HepG2 (cell line): Measurements from ENCODE around the gene SDHD. TPM values are rescaled to one million over a fixed set of nuclear protein-coding genes. Genes with fewer than 3 reads are reported as not detected.

ENCODE experiments used
- ATAC-seq: fragments of 200-7000 bp; cut with Tn5 transposase; 3 replicates; pipeline ENCODE4 v1.9.1; 2020; ENCODE audit warnings: mild to moderate bottlenecking, moderate library complexity
- BruUV-seq: library from RNA; stranded (reverse); fragments of 400-500 nt; replicated peaks from 2 replicates; lab custom pipeline; 2021; lab: Mats Ljungman, UMichigan
- CTCF ChIA-PET: fragments of 300-600 bp; formaldehyde crosslinking; extraction: SDS; loops from one replicate; lab custom pipeline; 2021; ENCODE audit warnings: low total read pairs, inconsistent platforms, low intra/inter-chr PET ratio; lab: Yijun Ruan, JAX
- POLR2A ChIA-PET: fragments of 350-600 bp; sonication (Branson Sonifier 250); formaldehyde crosslinking; loops from one replicate; lab custom pipeline; 2020; ENCODE audit warnings: antibody characterized with exemption, inconsistent platforms; lab: Yijun Ruan, JAX
- DNase-seq: peaks from one replicate; pipeline ENCODE4 v3.0.0-alpha.2; 2015; ENCODE audit warnings: low spot score
- FAIRE-seq: peaks from 3 replicates; lab custom pipeline; 2011; peaks lifted over from hg19 to GRCh38; lab: Jason Lieb, UNC
- H2AFZ ChIP-seq: one replicate; pipeline ENCODE4 v1.6.1; 2011; ENCODE audit warnings: low read length, inconsistent platforms
- H3K27ac ChIP-seq: fragments of 300-600 bp; 3 replicates; pipeline ENCODE4 v1.8.0; 2011; ENCODE audit warnings: mixed run types, mild to moderate bottlenecking, mixed read lengths, low read length, inconsistent platforms; ENCODE audit not compliant: insufficient read depth; ENCODE audit errors: extremely low read length
- H3K27me3 ChIP-seq, 2 experiments: fragments of 200-600 bp in 1 of 2; 2 replicates in 1 of 2; 3 replicates in 1 of 2; pipeline versions ENCODE4 v1.6.0 to v1.8.0; 2011; ENCODE audit warnings: low read length in 2 of 2, mild to moderate bottlenecking in 2 of 2, moderate library complexity in 2 of 2, inconsistent platforms in 1 of 2; ENCODE audit not compliant: insufficient read depth in 2 of 2, control insufficient read depth in 1 of 2
- H3K36me3 ChIP-seq, 2 experiments: fragments of 200-600 bp in 1 of 2; replicated peaks in 1 of 2; 2 replicates in 1 of 2; 3 replicates in 1 of 2; pipeline versions ENCODE4 v1.5.1 to v1.8.0; 2011; ENCODE audit warnings: low read length in 2 of 2, inconsistent platforms in 1 of 2; ENCODE audit not compliant: insufficient read depth in 2 of 2, control insufficient read depth in 1 of 2
- H3K4me1 ChIP-seq: 2 replicates; pipeline ENCODE4 v1.5.1; 2012; ENCODE audit warnings: low read length, inconsistent platforms; ENCODE audit not compliant: insufficient read depth
- H3K4me2 ChIP-seq: 2 replicates; pipeline ENCODE4 v1.6.0; 2011; ENCODE audit warnings: low read depth, low read length, inconsistent platforms
- H3K4me3 ChIP-seq, 3 experiments: fragments of 200-600 bp in 1 of 3; sonication (generic), shearing (Covaris generic) in 1 of 3; replicated peaks in 1 of 3; 2 replicates each; pipeline ENCODE4 v1.5.1; 2011 to 2016; ENCODE audit warnings: low read length in 3 of 3, inconsistent platforms in 2 of 3, low read depth in 2 of 3, mild to moderate bottlenecking in 2 of 3, control low read depth in 1 of 3, mixed read lengths in 1 of 3; ENCODE audit not compliant: insufficient read depth in 1 of 3
- H3K79me2 ChIP-seq: one replicate; pipeline ENCODE4 v1.6.1; 2011; ENCODE audit warnings: low read length, inconsistent platforms; ENCODE audit not compliant: insufficient read depth
- H3K9ac ChIP-seq: 2 replicates; pipeline ENCODE4 v1.6.0; 2011; ENCODE audit warnings: mild to moderate bottlenecking, low read depth, low read length, inconsistent platforms; ENCODE audit not compliant: insufficient read depth
- H3K9me3 ChIP-seq: 2 replicates; pipeline ENCODE4 v1.5.1; 2012; ENCODE audit warnings: mild to moderate bottlenecking, low read length
- H4K20me1 ChIP-seq: 2 replicates; pipeline ENCODE4 v1.6.0; 2011; ENCODE audit warnings: inconsistent platforms, mild to moderate bottlenecking, low read length, moderate library complexity; ENCODE audit not compliant: insufficient read depth
- ARNT2 ChIP-seq: sonication (generic); formaldehyde crosslinking; IDR thresholded peaks from 2 replicates; pipeline ENCODE4 v1.8.0; 2022; ENCODE audit warnings: mild to moderate bottlenecking, low read depth, missing genetic modification reagents, moderate library complexity
- CREB1 ChIP-seq, 2 experiments: fragments of 450-650 bp in 1 of 2; IDR thresholded peaks; 2 replicates each; pipeline ENCODE4 v1.6.1; 2016 to 2017; ENCODE audit warnings: control low read depth in 1 of 2, mild to moderate bottlenecking in 1 of 2, missing compliant biosample characterization in 1 of 2, missing genetic modification characterization in 1 of 2
- MXD3 ChIP-seq: IDR thresholded peaks from 2 replicates; pipeline ENCODE4 v1.6.1; 2016; ENCODE audit warnings: mild to moderate bottlenecking, missing biosample characterization, missing genetic modification reagents
- TRIM24 ChIP-seq: sonication (generic); formaldehyde crosslinking; IDR thresholded peaks from 2 replicates; pipeline ENCODE4 v1.8.0; 2022; ENCODE audit warnings: mild to moderate bottlenecking, missing genetic modification reagents
- ZBTB43 ChIP-seq: sonication (generic); formaldehyde crosslinking; conservative IDR thresholded peaks from 2 replicates; pipeline ENCODE4 v1.4.0; 2020; ENCODE audit warnings: missing genetic modification reagents
- ZFP82 ChIP-seq: sonication (generic); formaldehyde crosslinking; IDR thresholded peaks from 2 replicates; pipeline ENCODE4 v1.5.1; 2020; ENCODE audit warnings: mild to moderate bottlenecking, missing genetic modification reagents, borderline replicate concordance
- ZNF17 ChIP-seq: sonication (generic); formaldehyde crosslinking; IDR thresholded peaks from 2 replicates; pipeline ENCODE4 v1.5.0; 2020; ENCODE audit warnings: mild to moderate bottlenecking, missing genetic modification reagents
- ZNF629 ChIP-seq: sonication (generic); formaldehyde crosslinking; conservative IDR thresholded peaks from 2 replicates; pipeline ENCODE4 v1.5.0; 2020; ENCODE audit warnings: missing genetic modification reagents
- ZNF691 ChIP-seq: sonication (generic); formaldehyde crosslinking; IDR thresholded peaks from 2 replicates; pipeline ENCODE4 v1.4.0; 2020; ENCODE audit warnings: missing genetic modification reagents, low read depth, mild to moderate bottlenecking, borderline replicate concordance
- WGBS: methylation state at CpG from one replicate; pipeline ENCODE4 v1.1.6; 2017; ENCODE audit warnings: low lambda C conversion rate; 5-methylcytosine and 5-hydroxymethylcytosine counted together
- in situ Hi-C: cut with HindIII; loops from 2 replicates; pipeline ENCODE4 v1.10.0; 2017; ENCODE audit warnings: low pct_unique_long_range_greater_than_20kb; ENCODE audit not compliant: extremely low pct_ligation_motif_present
- intact Hi-C: fragments of 100-400 bp; cut with micrococcal nuclease; formaldehyde crosslinking; loops from one replicate; pipeline ENCODE4 v1.10.0; 2022; ENCODE audit not compliant: unreplicated experiment
- polyA plus RNA-seq, 8 experiments: library from polyadenylated mRNA; depleted of rRNA in 3 of 8; stranded (reverse) in 7 of 8; unstranded in 1 of 8; fragments of >200 nt; fragmentation: Illumina TruSeq in 4 of 8; extraction: Trizol in 4 of 8; gene quantifications; 2 replicates each; pipeline versions ENCODE4 v1.2.1 to v1.2.3, GENCODE V29; 2011 to 2016; ENCODE audit warnings: low read depth in 4 of 8, missing spikeins in 1 of 8, mixed read lengths in 1 of 8; ENCODE audit not compliant: insufficient read depth in 1 of 8
- total RNA-seq, 5 experiments: library from RNA; depleted of rRNA; stranded (reverse); fragments of >200 nt; fragmentation: Illumina TruSeq; extraction: Trizol; gene quantifications; 2 replicates each; pipeline ENCODE4 v1.2.3, GENCODE V29; 2016; ENCODE audit warnings: low read depth in 1 of 5
- TF ChIP-seq, protein P1 (sequence below): sonication (generic); formaldehyde crosslinking; IDR thresholded peaks from 2 replicates; pipeline ENCODE4 v1.4.0; 2020; ENCODE audit warnings: mild to moderate bottlenecking, missing genetic modification reagents
- TF ChIP-seq, protein P2 (sequence below): sonication (generic); formaldehyde crosslinking; IDR thresholded peaks from 2 replicates; pipeline ENCODE4 v1.5.0; 2020; ENCODE audit warnings: missing genetic modification reagents

The SDHD gene
- total and polyA plus RNA-seq, 2 of the 13 experiments (the other 11 are each of a cell fraction or from before 2014, with no cell fraction given) = 117 to 123 TPM

- no peak overlapping the region for H3K4me2 ChIP-seq
- no peak overlapping the region for H2AFZ ChIP-seq
- TF ChIP-seq ZNF691 (CRISPR knock-in tag) (no peak), ZBTB43 (CRISPR knock-in tag) (no peak), ZNF17 (no peak), ARNT2 (CRISPR knock-in tag) (no peak), TRIM24 (CRISPR knock-in tag) (no peak), ZFP82 (CRISPR knock-in tag) (no peak), ZNF629 (CRISPR knock-in tag) (no peak), MXD3 (no peak), CREB1 (IDR thresholded peaks at IDR 0.05) (no peak), CREB1 (CRISPR knock-in tag; IDR thresholded peaks at IDR 0.05) (no peak)
- TF ChIP-seq, protein P1, sequence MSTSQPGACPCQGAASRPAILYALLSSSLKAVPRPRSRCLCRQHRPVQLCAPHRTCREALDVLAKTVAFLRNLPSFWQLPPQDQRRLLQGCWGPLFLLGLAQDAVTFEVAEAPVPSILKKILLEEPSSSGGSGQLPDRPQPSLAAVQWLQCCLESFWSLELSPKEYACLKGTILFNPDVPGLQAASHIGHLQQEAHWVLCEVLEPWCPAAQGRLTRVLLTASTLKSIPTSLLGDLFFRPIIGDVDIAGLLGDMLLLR = no peak
- TF ChIP-seq, protein P2, sequence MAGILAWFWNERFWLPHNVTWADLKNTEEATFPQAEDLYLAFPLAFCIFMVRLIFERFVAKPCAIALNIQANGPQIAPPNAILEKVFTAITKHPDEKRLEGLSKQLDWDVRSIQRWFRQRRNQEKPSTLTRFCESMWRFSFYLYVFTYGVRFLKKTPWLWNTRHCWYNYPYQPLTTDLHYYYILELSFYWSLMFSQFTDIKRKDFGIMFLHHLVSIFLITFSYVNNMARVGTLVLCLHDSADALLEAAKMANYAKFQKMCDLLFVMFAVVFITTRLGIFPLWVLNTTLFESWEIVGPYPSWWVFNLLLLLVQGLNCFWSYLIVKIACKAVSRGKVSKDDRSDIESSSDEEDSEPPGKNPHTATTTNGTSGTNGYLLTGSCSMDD (CRISPR knock-in tag) = no peak
- no peaks in the 10 kb centered on the region for H3K27me3 ChIP-seq
- H3K9me3 ChIP-seq = no peaks in the 10 kb centered on the region
- H4K20me1 ChIP-seq = no peaks in the 10 kb centered on the region
- in situ Hi-C loops (no loop called here), intact Hi-C loops (no loop called here)
- H3K4me3 ChIP-seq = no peak overlapping the region
- no peak overlapping the region for H3K27ac ChIP-seq
- WGBS = 75% methylated on average over 6 of the region's 6 CpGs
- ATAC-seq = no peak
- no peaks in the 10 kb centered on the region for H3K79me2 ChIP-seq
- no peak overlapping the region for H3K9ac ChIP-seq
- no peaks in the 10 kb centered on the region for H3K4me1 ChIP-seq
- no peak for FAIRE-seq
- no TSS peak for BruUV-seq
- ChIA-PET POLR2A (no interaction called here), CTCF (no interaction called here)
- peaks cover 9 to 68% of the 10 kb centered on the region in 2 experiments for H3K36me3 ChIP-seq
- DNase-seq = no peak
These were observed 44.3 kb upstream of the SDHD start for GRCh38 chr11:112042161-112042960.
